NT2/D1 (cell line): ENCODE results near the gene RRAGC.

ENCODE experiments used
- DNase-seq: peaks from one replicate; pipeline ENCODE4 v3.0.0-alpha.2; 2011; ENCODE audit warnings: low read depth, low spot score
- H3K27me3 ChIP-seq: 2 replicates; pipeline ENCODE4 v1.6.0; 2011; ENCODE audit warnings: mild to moderate bottlenecking; ENCODE audit not compliant: insufficient read length, insufficient read depth
- H3K36me3 ChIP-seq: 2 replicates; pipeline ENCODE4 v1.6.1; 2011; ENCODE audit warnings: mild to moderate bottlenecking, low read length, mixed read lengths; ENCODE audit not compliant: insufficient read depth, insufficient read length
- H3K4me1 ChIP-seq: 2 replicates; pipeline ENCODE4 v1.5.1; 2011; ENCODE audit not compliant: insufficient read depth, insufficient read length
- H3K4me3 ChIP-seq: 2 replicates; pipeline ENCODE4 v1.5.1; 2011; ENCODE audit warnings: low read depth; ENCODE audit not compliant: insufficient read length
- H3K9ac ChIP-seq: 2 replicates; pipeline ENCODE4 v1.6.0; 2011; ENCODE audit warnings: low read depth; ENCODE audit not compliant: insufficient read length
- H3K9me3 ChIP-seq: 2 replicates; pipeline ENCODE4 v1.5.1; 2011; ENCODE audit warnings: mild to moderate bottlenecking, low read length; ENCODE audit not compliant: insufficient read depth
- SUZ12 ChIP-seq: IDR thresholded peaks from 2 replicates; pipeline ENCODE4 v1.6.1; 2011; ENCODE audit not compliant: insufficient read length, insufficient read depth; ENCODE audit errors: extremely low read depth
- YY1 ChIP-seq: IDR thresholded peaks from 2 replicates; pipeline ENCODE4 v1.6.1; 2011; ENCODE audit not compliant: insufficient read length, insufficient read depth
- ZNF274 ChIP-seq: IDR thresholded peaks from 2 replicates; pipeline ENCODE4 v1.6.1; 2011; ENCODE audit warnings: mild to moderate bottlenecking, low read depth, low read length

RRAGC gene

DNA sequence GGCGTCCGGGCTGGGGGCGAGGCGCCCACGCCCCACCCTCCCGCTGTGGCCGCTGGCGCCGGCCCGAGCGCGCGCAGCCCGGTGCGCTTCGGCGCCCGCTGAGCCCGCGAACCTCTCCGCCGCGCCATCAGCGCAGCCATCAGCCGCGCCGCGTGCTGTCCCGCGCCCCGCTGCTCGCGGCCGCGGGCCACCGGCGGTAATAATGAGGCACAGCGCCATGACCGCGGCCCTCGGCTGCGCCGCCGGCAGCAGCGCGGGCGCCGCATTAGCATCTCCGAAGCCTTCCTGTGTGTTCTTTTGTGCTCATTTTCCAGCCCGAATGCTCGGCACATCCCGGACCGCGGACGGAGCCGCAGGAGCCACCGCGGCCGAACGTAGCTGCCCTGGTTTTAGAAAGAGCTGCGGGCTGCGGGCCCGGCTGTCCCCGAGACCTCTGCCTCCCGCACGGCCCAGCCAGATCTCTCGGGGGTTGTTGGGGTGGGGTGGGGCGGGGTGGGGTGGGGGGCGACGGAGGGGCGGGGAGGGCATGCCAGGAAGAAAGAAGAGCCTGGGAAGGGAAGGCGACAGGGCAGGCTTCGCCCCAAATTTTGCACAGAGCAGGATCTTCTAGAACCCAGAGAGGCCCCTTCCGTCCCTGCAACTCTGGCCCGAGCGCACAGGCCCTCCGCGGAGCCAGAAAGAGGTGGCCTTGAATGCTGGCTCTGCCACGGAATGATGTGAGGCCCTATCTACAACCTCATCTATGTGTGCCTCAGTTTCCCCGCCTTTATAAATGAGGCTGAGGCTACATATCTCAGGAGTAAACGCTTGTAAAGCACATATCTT is 55.3 kb downstream of the RRAGC start:
- peak overlapping the region; percentile 22 for H3K4me3 ChIP-seq
- H3K9ac ChIP-seq, result peak overlapping the region; percentile 64
- peaks cover 48% of the 10 kb centered on the region for H3K27me3 ChIP-seq
- peak; percentile 71 for DNase-seq
- no peaks in the 10 kb centered on the region for H3K36me3 ChIP-seq
- H3K4me1 ChIP-seq, result no peaks in the 10 kb centered on the region
- TF ChIP-seq YY1, result no peak
- no peak for TF ChIP-seq ZNF274
- TF ChIP-seq SUZ12, result no peak
- H3K9me3 ChIP-seq, result peaks cover 21% of the 10 kb centered on the region; the same call in 1 of the 2 replicates

DNA sequence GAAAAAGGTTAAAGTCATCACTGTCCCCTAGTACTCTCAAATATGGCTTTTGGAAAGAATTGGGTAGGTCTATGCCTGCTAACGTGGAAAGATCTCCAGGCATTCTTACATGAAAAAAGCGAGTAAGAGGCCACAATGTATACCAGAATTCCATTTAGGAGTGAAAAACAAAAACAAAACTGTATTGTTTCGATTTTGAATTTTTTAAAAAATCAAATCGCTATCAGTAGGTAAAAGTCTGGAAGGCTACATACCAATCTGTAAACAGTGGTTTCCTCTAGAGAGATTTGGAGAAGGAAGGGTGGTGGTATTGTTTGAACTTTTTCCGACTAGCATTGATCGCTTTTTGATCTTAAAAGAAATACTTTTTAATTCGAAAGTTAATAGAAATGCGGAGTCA is 55.9 kb downstream of the RRAGC start:
- Histone ChIP-seq H3K4me1 (no peaks in the 10 kb centered on the region), H3K27me3 (peaks cover 48% of the 10 kb centered on the region), H3K4me3 (peak overlapping the region; percentile 13), H3K9ac (peak overlapping the region; percentile 57), H3K9me3 (peaks cover 25% of the 10 kb centered on the region; the same call in 1 of the 2 replicates), H3K36me3 (no peaks in the 10 kb centered on the region)
- TF ChIP-seq YY1 (no peak), ZNF274 (no peak)
- DNase-seq, result no peak

DNA sequence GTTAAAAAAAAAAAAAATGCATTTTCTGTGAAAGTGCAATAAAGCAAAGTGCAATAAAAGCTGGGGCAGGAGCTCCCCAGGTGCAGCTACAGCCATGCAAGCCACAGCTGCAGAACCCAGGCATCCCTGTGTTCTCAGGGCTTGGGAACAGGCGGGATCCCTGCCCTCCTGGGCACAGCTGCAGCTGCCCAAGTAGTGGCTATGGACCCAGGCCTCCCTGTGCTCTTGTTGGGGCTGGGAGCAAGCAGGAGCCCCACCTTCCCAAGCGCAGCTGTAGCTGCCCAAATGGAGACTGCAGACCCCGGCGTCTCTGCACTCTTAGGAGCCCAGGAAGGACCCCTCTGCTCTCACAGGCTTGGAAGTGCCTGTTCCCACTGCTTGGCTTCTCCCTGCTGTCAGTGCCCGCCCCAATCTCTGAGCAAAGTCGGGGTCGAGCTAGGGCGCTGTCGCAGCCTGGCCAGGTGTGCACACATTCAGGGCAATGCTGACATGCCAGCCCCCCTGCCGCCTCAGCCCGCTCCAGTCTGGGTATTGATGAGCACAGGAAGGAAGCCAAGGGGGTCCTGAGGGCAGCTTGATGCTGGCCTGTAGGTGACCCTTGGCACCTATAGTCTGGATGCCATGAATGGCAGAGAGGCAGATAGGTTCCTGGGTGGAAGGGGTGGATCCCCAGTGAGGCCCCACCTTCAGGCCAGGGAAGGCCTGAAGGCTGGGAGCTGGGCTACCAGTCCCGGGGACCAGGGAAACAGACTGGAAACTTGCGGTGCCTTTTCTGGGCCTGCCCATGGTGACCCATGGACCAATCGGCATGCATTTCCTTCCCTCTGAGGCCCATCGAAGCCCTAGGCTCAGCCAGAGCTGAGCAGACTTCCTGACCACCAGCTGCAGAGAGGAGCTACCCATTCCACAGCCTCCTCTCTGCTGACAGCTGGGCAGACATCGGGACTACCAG is 58.6 kb downstream of the RRAGC start:
- DNase-seq, result no peak
- no peak overlapping the region for H3K9ac ChIP-seq
- H3K4me1 ChIP-seq, result no peaks in the 10 kb centered on the region
- TF ChIP-seq ZNF274, result no peak
- TF ChIP-seq SUZ12, result no peak
- no peak for TF ChIP-seq YY1
- peaks cover 25% of the 10 kb centered on the region; the same call in 1 of the 2 replicates for H3K9me3 ChIP-seq
- no peaks in the 10 kb centered on the region for H3K36me3 ChIP-seq
- H3K27me3 ChIP-seq, result peaks cover 32% of the 10 kb centered on the region
- no peak overlapping the region for H3K4me3 ChIP-seq

DNA sequence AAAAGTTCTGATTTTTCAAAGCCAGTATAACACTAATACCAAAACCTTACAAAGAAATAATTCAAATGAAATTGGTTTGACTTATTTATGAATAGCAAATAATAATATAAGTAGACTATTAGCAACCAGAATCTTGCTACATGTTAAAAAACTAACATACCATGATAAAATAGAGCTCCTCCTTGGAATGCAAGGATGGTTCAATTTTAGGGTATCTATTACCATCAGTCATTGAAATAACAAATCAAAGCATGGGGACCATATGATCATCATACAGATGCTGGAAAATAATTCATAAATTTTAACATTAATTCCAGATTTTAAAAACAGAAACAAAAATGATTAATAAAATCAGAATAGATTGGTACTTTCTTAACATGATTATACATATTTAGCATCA is 66.3 kb downstream of the RRAGC start:
- H3K27me3 ChIP-seq, result no peaks in the 10 kb centered on the region
- no peak overlapping the region for H3K9ac ChIP-seq
- TF ChIP-seq SUZ12 (no peak), ZNF274 (no peak), YY1 (no peak)
- no peak for DNase-seq
- peaks cover 23% of the 10 kb centered on the region for H3K9me3 ChIP-seq
- peaks cover 11% of the 10 kb centered on the region for H3K4me1 ChIP-seq
- no peak overlapping the region for H3K4me3 ChIP-seq
- H3K36me3 ChIP-seq, result no peaks in the 10 kb centered on the region

DNA sequence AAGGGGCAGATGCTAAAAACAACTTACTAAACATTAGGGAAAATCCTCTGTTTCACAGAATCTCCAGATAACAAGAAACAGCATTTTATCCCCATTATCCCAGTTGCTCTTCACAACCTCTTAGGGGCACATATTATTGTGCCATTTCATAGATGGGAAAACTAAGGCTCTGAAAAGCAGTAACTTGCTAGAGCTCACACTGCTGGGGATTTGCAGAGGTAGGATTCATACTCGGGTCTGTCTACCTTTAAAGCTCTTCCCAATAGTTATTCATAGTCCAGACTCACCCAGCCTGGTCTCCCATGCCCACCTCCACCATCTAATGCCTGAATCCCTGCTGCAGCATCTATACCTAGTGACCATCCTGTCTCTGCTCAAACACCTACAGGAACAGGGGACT is 67.7 kb downstream of the RRAGC start:
- no peaks in the 10 kb centered on the region for H3K36me3 ChIP-seq
- DNase-seq, result no peak
- peaks cover 15% of the 10 kb centered on the region for H3K4me1 ChIP-seq
- no peak for TF ChIP-seq ZNF274
- TF ChIP-seq SUZ12, result no peak
- no peak for TF ChIP-seq YY1
- no peak overlapping the region for H3K4me3 ChIP-seq
- H3K9ac ChIP-seq, result no peak overlapping the region
- H3K9me3 ChIP-seq, result peaks cover 23% of the 10 kb centered on the region
- no peaks in the 10 kb centered on the region for H3K27me3 ChIP-seq

DNA sequence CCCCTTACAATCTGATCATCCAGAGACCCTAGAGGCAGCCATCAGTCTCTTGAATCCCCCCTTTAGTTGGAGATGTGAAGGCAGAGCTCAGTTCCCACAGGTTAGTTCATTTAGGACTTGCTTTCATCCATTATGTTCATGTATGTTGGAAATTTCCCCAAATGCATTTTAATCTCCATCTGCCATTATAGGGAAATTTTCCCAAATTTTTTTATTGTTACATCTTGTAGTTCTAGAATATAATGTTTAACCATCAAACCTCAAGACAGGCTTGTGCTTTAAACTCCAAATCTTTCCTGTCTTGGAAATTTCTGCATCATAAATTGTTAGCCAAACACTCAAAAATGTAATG is 68.4 kb downstream of the RRAGC start:
- no peak overlapping the region for H3K4me3 ChIP-seq
- H3K27me3 ChIP-seq, result no peaks in the 10 kb centered on the region
- DNase-seq, result no peak
- TF ChIP-seq SUZ12 (no peak), YY1 (no peak), ZNF274 (no peak)
- no peaks in the 10 kb centered on the region for H3K36me3 ChIP-seq
- H3K9ac ChIP-seq, result no peak overlapping the region
- peaks cover 23% of the 10 kb centered on the region for H3K9me3 ChIP-seq
- peaks cover 15% of the 10 kb centered on the region for H3K4me1 ChIP-seq

DNA sequence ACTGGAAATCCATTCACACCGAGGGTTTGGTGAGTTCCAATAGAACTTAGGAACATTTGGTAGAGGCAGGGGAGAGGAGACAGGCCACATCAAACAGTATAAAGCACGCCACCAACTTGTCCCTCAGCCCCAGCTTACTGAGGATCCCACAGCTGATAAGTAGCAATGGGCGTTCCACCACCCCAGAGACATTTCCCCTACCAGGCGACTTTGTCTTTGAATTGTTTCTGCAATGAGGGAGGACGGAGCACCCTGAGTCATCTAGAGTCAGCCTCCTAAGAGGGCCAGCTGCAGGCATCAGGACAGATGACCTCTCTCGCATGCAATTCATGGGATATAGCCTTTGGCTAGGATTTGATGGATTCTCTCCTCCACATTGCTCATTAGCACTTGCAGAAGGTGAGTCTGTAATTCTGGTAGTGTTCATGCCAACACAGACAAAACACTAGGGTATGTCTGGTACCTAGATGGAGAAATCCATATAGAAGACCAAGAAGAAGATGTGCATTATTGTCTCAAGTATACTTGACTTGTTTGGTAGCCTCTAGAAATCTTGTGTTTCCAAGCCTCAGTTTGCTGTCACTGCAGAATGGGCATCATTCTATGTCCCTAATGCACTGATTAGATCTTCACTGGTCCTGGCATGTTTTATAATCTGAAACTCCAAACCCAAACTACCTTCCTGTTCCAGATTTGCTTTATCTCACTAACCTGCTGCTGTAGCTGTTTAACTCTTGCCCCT is 69.0 kb downstream of the RRAGC start:
- no peak for DNase-seq
- H3K9me3 ChIP-seq, result peaks cover 23% of the 10 kb centered on the region
- H3K9ac ChIP-seq, result no peak overlapping the region
- H3K36me3 ChIP-seq, result no peaks in the 10 kb centered on the region
- peaks cover 15% of the 10 kb centered on the region for H3K4me1 ChIP-seq
- H3K4me3 ChIP-seq, result no peak overlapping the region
- H3K27me3 ChIP-seq, result no peaks in the 10 kb centered on the region
- TF ChIP-seq SUZ12 (no peak), ZNF274 (no peak), YY1 (no peak)
